ENCODE measurements around the gene TEPSIN. TPM values are rescaled to one million over a fixed set of nuclear protein-coding genes. Genes with fewer than 3 reads are reported as not detected.

Gene TEPSIN
- total RNA-seq, 1 donor from 2014 or later = 33.9 TPM

- no peak for ATAC-seq
- DNase-seq (ENCODE audit: low spot score) = no peak
These were observed 49.8 kb downstream of the TEPSIN start for GRCh38 chr17:81189016-81189415.

- ATAC-seq (no peak), DNase-seq (ENCODE audit: low spot score) (no peak)
These were observed 50.4 kb downstream of the TEPSIN start for GRCh38 chr17:81188491-81188840.

GRCh38 chr17:81187586-81188490 lies 51.0 kb downstream of the TEPSIN start:
- DNase-seq (ENCODE audit: low spot score) (no peak), ATAC-seq (no peak)

GRCh38 chr17:81187120-81187519 lies 51.7 kb downstream of the TEPSIN start:
- ATAC-seq = no peak
- DNase-seq (ENCODE audit: low spot score) = no peak

DNA sequence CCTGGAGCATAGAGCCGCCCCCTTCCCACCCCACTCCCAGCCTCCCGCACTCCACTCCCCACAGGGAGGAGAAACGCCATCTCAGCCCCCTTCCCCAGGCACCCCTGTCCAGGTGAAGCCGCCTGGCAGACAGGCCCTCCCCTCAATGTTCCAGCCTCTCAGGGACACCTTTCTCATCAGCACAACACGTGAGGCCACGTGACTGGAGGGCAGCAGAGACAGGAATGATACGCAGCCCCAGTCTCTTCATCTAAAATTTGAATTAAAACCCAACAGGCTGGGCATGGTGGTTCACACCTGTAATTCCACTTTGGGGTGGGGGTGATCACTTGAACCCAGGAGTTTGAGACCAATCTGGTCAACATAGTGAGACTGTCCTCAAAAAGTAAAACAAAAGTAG lies 52.7 kb downstream of the TEPSIN start:
- ATAC-seq = no peak
- no peak for DNase-seq (ENCODE audit: low spot score)

- DNase-seq (ENCODE audit: low spot score) (no peak), ATAC-seq (no peak)
These were observed 54.3 kb downstream of the TEPSIN start for GRCh38 chr17:81184555-81184954.

- DNase-seq (ENCODE audit: low spot score) (no peak), ATAC-seq (no peak)
These were observed 55.0 kb downstream of the TEPSIN start for GRCh38 chr17:81183807-81184206.

GRCh38 chr17:81183316-81183715 lies 55.5 kb downstream of the TEPSIN start:
- no peak for ATAC-seq
- DNase-seq (ENCODE audit: low spot score) = no peak

DNA sequence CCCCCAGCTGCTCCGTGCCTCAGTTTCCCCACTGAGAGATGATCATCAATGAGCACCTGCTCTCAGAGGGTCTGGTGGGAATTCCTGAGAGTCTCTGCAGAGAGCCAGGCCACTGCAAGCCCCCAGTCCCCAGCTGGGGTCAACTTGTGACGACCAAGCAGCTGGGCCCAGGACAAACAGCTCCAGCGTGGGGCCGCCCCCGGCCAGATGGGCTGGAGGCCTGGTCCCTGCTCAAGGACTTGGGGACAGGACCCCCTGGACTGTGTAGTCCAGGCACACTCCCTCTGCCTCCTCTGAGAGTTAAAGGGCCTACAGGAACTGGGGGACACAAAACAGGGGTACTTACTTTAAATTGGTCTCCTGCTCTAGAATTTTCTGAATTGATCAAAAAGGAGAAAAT lies 56.3 kb downstream of the TEPSIN start:
- ATAC-seq (no peak), DNase-seq (ENCODE audit: low spot score) (no peak)

GRCh38 chr17:81181811-81182185 lies 57.1 kb downstream of the TEPSIN start:
- no peak for DNase-seq (ENCODE audit: low spot score)
- ATAC-seq = no peak

DNA sequence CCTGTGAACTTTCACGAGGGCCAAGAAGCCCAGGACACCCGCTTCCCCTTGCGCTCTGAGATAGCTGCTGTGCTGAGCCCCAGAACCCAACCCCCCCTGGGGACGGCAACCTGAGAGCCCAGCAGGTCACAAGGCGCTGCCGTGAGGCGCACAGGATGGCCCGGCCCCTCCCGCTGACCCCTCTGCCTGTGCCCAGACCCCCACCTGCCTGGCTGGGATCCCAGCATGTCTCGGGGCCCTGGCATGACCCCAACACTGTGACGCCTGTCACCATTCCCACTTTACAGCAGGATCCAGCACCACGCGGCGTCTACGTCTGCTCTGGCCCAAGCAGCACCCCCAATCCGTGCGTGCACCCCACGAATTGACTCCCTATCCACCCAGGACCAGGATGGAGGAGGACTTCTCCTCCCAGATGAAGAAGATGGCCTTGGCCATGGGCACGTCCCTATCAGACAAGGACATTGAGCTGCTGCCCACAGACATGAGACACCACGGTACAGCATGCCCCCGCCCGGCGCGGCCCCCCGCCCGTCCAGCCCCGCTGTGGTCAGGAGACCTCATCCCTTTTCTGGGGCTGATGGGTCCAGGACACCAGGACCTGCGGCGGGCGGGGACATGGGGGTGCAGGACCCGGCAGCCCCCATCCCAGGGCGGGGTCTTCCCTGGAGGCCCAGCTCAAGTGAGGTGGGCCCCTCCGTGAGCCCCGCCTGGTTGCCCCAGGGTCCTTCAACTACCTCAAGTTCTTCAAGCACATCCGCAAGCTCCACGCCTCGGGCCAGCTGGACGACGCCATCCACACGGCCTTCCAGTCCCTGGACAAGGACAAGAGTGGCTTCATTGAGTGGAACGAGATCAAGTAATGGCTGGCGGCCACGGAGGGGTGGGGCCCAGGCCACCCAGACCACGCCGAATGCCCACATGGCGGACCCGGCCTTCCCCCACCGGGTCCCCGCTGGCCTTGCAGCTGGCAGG lies 57.7 kb downstream of the TEPSIN start:
- ATAC-seq (no peak), DNase-seq (ENCODE audit: low spot score) (no peak)

GRCh38 chr17:81179861-81180260 lies 59.0 kb downstream of the TEPSIN start:
- no peak for ATAC-seq
- no peak for DNase-seq (ENCODE audit: low spot score)

GRCh38 chr17:81179220-81179619 lies 59.6 kb downstream of the TEPSIN start:
- DNase-seq (ENCODE audit: low spot score) = no peak
- ATAC-seq = no peak

Other genes starting within 250 kb of the TEPSIN start
- 16.5 TPM for gene CHMP6, start 247.2 kb downstream of the TEPSIN start, total RNA-seq
- gene BAIAP2, start 203.9 kb downstream of the TEPSIN start, total RNA-seq = 101 TPM
- gene PVALEF, start 73.5 kb downstream of the TEPSIN start, total RNA-seq = not detected
- gene AATK, start 72.8 kb downstream of the TEPSIN start, total RNA-seq = 0.70 TPM
- gene CEP131, start 16.1 kb downstream of the TEPSIN start, total RNA-seq = 2.1 TPM
- 33.3 TPM for gene NDUFAF8, start 263 bp upstream of the TEPSIN start, total RNA-seq
- gene SLC38A10, start 56.3 kb upstream of the TEPSIN start, total RNA-seq = 101 TPM
- 8.0 TPM for gene BAHCC1, start 156.4 kb upstream of the TEPSIN start, total RNA-seq

Data from left lobe of liver (tissue), 2 donors.